SU-DHL-6 (cell line): ENCODE measurements around the gene SMDT1.

ENCODE experiments used
- CTCF ChIP-seq: fragments of 200-600 bp; sonication (generic); IDR thresholded peaks from one replicate; pipeline ENCODE4 v1.5.1; 2017; ENCODE audit warnings: antibody characterized with exemption, mild to moderate bottlenecking, low read length, moderate library complexity; ENCODE audit not compliant: insufficient read depth, poor library complexity, severe bottlenecking
- EZH2phosphoT487 ChIP-seq: fragments of 200-600 bp; sonication (generic), shearing (Covaris generic); conservative IDR thresholded peaks from 2 replicates; pipeline ENCODE4 v1.6.1; 2018; ENCODE audit warnings: mild to moderate bottlenecking, antibody characterized with exemption, low read length, moderate library complexity, mixed read lengths

- TF ChIP-seq EZH2phosphoT487 = no peak
- TF ChIP-seq CTCF = no peak
Observed at GRCh38 chr22:42039271-42039670, 40.2 kb upstream of the SMDT1 start.
